ELF-1 (cell line): Measurements from ENCODE around the gene TMTC4.
"Not testable (repeated sequence)": the region's sequence is repeated elsewhere in the genome, so short reads cannot be mapped to it uniquely, and the experiment has no call there.

Experiments
- DNase-seq: peaks from one replicate; pipeline ENCODE4 v3.0.0-alpha.2; 2016; ENCODE audit warnings: low read depth, low spot score

TMTC4 gene, protein sequence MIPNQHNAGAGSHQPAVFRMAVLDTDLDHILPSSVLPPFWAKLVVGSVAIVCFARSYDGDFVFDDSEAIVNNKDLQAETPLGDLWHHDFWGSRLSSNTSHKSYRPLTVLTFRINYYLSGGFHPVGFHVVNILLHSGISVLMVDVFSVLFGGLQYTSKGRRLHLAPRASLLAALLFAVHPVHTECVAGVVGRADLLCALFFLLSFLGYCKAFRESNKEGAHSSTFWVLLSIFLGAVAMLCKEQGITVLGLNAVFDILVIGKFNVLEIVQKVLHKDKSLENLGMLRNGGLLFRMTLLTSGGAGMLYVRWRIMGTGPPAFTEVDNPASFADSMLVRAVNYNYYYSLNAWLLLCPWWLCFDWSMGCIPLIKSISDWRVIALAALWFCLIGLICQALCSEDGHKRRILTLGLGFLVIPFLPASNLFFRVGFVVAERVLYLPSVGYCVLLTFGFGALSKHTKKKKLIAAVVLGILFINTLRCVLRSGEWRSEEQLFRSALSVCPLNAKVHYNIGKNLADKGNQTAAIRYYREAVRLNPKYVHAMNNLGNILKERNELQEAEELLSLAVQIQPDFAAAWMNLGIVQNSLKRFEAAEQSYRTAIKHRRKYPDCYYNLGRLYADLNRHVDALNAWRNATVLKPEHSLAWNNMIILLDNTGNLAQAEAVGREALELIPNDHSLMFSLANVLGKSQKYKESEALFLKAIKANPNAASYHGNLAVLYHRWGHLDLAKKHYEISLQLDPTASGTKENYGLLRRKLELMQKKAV

DNA sequence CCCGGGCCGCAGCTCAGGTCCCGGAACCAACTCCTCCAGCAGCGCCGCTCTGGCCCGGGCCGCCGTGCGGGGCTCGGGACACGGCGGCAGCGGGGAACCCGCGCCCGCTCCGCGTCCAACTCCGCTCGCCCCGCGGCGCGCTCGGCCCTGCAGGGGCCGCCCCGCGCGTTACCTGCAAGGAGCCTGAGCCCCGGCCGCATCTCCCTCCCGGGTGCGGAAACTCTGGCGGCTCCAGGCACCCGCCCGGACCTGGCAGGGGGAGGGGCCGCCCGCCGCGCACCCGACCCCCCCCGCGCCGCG is at the start of gene TMTC4:
TSS of gene TMTC4 (minus strand) at position 224 of the 300 bp plus-strand sequence. CDS start 4,433 bp downstream, outside the sequence.
- DNase-seq = no peak

DNA sequence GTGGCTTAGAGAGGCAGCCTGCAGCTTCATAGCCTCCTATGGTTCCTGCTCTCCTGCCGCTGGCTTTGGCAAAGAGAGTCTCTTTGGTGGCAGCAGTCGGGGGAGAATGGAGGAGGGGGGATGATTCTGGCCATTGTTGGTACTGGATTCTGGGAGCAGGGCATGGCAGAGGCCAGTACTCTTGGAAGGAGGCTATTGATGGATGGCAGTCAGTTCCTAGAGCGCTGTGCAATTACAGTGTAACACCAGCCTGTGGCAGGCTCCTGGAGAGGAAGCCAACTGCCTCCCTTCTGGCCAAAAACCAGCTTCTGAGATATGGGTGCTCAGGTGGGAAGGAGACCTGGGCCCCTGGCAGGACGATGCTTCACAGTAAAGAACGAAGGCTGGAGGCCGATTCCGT is 47.9 kb upstream of the TMTC4 start:
- peak; percentile 17 for DNase-seq

DNA sequence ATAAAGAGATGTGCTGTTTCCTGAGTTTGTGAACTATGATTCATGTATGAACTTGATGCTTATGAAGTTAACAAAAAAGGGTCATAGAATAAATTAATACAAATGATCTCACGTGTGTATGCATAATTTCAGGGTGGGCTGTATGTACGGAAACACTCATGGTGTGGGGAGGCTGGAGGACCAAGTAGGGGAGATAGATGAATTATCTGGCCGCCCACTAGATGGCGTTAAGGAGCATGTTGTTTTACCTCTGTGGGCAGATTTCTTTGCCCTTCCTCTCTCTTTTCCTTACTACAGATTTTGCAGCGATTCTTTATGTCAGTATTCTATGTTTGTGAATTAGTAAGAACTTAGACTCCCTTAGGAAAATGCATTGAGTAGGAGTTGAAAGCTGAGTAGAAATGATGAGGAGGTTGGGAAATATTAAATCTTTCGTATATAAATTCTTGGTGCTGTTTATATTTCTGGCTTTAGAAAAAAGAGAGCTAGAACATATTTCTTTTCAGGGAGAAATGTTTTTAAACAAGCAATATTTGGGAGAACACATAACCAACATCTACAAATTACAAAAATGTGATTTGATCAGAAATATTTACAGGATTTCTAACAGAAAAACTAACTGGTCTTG is 47.4 kb upstream of the TMTC4 start:
- peak; percentile 30 for DNase-seq

DNA sequence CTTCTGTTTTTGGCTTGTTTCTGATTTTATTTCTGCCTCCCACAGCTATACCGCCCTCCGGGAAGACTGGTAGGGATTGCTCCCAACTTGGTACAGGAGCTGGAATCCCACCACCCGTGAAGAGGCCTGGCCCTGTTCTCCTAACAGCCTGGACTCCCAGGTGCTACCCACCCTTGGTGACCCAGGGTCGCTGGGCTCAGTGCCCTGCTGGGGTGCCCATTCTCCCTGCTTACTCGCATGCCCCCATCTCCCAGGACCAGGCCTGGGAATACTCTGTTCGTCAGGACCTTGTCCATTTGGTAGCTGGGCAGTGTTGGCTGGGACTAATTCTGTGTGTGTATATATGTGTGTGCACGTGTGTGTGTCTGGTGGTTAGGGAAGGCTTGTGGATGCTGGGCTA is 41.0 kb upstream of the TMTC4 start:
- DNase-seq = no peak

DNA sequence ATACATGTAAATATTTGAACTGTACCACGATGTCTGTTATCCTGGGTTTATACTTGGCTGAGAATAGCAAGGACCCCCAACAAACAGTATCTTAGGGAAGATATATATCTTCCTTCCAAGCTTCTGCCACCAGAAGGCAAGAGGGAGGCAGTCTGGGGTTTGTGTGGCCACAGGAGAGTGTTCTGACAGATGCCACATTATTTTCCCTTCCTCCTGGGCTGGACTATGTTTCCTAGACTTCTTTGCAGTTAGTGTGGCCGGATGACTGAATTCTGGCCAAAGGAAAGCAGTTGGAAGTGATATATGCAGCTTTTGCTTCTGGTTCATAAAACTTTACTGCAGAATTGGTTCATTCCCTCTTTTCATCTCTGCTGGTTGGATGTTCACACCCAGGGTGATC is 39.9 kb upstream of the TMTC4 start:
- DNase-seq = no peak

DNA sequence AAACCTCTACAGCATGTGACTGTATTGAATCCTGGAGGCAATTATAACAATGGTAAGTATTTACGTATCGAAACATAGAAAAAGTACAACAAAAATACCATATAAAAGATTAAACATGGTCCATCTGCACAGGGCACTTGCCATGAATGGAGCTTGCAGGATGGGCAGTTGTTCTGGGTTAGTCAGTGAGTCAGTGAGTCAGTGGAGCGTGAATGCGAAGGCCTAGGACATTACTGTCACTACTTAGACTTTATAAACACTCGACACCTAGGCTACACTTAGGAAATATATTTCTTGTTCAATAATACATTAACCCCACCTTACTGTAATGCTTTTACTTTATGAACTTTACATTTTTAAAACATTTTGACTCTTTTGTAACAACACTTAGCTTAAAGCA is 35.6 kb upstream of the TMTC4 start:
- DNase-seq = no peak

DNA sequence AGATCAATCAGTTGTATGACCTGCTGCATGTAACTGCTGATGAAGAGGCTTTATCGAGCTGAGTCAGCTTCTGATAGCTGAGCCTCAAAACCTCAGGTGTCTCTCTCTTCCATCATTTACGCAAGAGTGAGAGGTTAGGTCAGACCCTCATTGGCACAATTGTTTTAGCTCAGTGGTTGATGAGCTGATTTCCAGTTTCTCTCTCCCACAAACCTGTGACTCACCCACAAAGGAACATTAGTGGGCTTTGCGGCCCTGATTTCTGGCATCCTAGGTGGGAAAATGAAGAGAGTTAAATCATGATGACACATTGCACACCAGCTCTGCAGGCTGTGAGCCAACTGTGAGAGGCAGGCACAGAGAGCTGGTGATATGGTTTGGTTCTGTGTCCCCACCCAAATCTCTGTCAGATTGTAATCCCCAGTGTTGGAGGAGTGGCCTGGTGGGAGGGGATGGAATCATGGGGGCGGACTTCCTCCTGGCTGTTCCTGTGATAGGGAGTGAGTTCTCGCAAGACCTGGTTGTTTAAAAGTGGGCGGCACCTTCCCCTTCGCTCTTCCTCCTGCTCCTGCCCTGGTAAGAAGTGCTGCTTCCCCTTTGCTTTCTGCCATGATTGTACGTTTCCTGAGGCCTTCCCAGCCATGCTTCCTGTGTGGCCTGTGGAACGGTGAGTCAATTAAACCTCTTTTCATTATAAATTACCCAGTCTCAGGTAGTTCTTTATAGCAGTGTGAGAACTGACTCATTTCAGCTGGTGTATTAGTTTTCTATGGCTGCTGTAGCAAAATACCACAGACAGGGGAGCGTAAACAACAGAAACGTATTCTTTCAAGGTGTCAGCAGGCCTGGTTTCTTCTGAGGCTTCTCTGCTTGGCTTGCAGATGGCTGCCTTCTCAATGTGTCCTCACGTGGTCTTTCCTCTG is 33.5 kb upstream of the TMTC4 start:
- no peak for DNase-seq

DNA sequence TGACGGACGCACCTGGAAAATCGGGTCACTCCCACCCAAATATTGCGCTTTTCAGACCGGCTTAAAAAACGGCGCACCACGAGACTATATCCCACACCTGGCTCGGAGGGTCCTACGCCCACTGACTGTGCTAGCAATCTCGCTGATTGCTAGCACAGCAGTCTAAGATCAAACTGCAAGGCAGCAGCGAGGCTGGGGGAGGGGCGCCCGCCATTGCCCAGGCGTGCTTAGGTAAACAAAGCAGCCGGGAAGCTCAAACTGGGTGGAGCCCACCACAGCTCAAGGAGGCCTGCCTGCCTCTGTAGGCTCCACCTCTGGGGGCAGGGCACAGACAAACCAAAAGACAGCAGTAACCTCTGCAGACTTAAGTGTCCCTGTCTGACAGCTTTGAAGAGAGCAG is 23.7 kb upstream of the TMTC4 start:
- DNase-seq = not testable (repeated sequence)

DNA sequence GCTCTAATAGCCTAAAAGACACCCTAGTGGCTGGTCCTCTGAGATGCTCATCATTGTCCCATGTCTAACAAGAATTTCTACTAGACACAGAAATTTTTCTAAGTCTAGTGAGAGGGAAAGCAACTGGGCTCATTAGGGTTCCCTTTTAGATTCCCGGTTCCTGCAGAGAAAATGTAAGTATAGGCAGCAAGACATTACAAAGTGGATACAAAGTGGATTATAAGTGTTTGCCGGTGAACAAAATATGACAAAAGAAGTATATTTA is 20.8 kb upstream of the TMTC4 start:
- DNase-seq = no peak

DNA sequence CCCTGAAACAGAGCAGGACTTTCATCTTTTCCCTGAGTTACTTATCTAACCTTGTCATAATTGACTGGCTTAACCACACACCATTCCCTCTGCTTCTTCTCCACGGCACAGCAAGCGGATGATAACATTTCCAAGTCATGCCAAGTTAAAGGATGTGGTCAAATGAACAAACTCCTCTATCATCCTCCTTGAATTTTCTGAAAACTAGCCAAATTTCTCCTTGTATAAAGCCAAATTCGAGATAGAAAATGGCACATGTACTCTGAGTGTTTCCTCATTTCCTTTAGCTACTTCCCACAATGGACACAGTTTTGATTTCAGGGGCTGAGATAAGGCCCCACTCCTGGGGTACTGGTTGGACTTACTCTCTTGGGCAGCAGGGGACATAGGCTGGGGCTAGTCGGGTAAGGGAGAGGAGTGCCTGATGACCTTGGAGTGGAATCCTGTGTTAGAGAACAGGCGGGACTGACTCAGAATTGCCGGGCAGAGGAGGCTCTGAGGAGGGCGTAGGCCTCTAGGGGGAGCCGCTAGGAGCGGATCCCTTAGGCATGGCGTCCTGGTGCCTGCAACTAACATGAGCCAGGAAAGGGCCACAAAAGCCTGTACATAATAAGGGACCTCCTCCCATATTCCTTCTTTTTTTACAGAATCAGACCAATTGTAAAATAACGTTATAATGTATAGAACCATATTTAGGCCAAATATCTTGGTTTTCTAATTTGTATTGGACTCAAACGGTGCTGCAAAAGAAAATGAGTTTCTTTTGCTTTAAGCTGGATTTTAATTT is 20.3 kb upstream of the TMTC4 start:
- peak; percentile 54 for DNase-seq

DNA sequence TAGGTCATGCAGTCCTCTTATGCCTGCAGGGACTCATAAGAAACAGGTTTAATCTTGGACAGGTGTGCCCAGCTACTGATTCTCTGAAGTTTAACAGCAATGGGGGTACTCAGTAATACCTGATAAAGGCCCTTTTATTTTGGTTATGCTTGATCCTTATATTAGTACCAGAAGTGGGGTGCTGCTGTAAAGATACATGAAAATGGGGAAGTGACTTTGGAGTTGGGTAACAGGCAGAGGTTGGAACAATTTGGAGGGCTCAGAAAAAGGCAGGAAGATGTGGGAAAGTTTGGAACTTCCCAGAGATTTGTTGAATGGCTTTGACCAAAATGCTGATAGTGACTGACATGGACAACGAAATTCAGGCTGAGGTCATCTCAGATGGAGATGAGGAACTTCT is 14.6 kb upstream of the TMTC4 start:
- DNase-seq = no peak

DNA sequence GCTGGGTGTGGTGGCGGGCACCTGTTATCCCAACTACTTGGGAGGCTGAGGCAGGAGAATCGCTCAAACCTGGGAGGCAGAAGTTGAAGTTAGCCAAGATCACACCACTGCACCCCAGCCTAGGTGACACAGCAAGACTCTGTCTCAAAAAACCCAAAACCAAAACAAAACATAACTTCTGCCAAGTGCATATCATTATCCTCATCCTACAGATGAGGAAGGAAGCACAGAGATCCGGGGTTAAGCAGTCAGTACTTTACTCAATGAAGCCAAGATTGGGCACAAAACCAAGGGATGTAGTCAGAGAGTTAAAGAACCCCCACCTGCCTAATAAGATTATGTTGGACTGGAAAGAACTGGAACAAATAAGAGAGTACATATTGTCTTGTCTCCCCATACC is 5.5 kb upstream of the TMTC4 start:
- DNase-seq = no peak

DNA sequence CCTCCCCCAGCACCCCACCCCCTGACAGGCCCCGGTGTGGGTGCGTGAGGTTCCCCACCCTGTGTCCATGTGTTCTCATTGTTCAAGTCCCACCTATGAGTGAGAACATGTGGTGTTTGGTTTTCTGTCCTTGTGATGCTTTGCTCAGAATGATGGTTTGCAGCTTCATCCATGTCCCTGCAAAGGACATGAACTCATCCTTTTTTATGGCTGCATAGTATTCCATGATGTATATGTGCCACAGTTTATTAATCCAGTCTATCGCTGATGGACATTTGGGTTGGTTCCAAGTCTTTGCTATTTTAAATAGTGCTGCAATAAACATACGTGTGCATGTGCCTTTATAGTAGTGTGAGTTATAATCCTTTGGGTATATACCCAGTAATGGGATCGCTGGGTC is 2.5 kb upstream of the TMTC4 start:
- not testable (repeated sequence) for DNase-seq

DNA sequence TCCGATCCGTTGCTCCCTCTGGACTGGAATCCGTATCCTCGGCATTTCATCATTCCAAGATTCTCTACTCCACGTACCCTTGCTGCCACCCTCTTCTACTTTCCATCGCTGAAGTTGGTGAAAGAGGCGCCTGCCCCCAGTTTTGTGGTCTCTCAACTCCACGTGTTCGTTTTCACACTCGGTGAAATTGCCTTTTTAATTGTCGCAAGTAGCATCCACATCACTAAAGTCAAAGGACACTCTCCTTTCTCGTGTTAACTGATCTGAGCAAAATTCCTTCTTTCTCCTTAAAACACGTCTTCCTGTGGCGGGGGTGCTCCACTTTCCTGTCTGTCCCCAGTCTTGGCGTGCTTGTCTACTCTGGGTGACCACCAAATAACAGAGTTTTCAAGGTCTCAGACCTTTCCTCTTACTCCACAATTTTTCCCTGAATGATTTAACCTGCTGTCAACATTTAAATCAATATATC is 1.1 kb upstream of the TMTC4 start:
- DNase-seq = no peak

DNA sequence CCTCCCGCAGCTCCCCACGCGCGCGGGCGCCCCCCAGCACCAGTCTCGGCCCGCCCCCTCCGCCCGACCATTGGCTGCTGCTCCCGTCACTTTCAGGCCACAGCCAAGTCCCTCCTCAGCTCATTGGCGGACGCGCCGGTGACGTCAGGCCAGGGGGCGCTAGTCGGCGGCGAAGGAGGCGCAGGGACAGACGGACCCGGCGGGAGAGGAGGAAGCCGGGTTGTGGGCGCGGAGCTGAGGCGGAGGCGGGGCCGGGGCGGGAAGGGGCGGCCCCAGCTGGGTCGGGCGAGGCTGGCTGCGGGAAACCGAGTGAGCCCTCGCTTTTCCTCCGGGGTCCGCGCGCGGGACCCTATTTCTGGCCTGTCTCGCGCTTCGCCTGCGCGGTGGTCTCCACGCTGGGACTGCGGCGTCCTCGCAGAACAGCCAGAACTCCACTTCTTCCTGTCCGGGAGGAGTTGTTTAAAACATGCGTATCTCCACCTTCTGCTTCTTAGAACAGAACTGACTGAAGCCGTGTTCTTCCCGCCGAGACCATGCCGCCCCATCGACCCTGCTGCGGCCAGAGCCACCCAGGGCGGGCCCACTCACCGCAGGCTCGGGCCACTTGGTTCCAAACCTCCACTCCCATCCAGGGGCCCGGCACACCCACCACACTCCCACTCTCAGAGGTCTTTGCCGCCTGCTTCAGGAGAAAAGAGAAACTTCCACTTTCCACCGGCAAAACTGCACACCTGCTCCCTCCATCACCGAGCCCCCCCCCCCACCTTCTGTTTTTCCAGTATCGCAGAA is 471 bp upstream of the TMTC4 start:
- peak; percentile 98 for DNase-seq

DNA sequence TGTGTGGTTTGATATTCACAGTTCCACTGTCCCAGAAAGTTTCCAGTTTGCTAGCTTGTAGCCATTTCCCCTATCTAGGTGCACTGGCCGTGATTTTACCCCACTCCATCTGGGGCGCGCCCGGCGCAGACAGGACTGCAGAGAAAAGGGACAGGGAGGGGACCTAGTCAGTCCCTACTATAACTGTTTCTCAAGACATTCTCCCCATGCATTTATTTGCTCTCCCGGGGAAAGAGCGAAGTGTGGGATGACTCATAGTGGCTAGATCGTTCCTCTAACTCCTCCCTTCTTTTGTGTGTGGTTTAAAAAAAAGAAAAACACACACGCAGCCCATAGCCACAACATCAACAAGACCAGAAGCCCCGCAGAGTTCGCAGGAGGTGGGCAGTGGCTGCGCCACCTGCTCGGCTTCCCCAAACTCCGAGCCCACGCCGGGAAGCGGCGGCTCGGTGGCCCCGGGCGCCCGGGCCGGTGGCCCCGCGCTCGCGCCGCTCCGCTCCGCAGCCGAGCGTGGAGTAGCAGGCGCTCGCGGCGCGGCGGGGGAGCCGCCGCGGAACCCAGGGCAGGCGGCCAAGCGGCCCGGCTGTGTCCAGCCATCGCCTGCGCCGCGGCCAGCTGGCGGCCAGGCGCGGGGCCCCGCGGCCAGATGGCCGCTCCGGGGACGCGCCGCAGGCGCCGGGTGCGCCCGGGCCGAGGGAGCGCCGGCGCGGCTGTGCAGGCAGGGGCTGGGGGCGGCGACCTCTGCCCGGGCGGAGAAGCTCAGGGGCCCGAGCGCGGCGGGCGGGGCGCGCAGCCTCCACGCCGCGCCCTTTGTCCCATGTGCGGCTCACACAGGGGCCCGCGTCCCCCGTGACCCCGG is 653 bp downstream of the TMTC4 start:
- peak; percentile 63 for DNase-seq

DNA sequence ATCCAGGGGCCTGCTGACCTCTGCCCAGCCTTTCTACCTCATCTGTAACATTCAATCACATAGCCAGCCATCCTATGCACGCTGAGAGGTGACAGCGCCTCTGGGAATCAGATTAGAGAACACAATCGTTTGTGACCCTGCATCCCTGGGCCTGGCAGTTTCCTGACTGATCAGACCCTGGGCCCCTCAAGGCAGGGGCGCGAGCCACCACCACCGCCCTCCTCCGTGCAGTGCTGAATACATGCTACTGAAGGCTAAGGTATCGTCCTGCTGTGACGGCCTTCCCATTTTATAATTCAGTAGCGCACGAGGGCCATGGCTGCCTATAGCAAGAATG is 1.3 kb downstream of the TMTC4 start:
- peak; percentile 78 for DNase-seq

DNA sequence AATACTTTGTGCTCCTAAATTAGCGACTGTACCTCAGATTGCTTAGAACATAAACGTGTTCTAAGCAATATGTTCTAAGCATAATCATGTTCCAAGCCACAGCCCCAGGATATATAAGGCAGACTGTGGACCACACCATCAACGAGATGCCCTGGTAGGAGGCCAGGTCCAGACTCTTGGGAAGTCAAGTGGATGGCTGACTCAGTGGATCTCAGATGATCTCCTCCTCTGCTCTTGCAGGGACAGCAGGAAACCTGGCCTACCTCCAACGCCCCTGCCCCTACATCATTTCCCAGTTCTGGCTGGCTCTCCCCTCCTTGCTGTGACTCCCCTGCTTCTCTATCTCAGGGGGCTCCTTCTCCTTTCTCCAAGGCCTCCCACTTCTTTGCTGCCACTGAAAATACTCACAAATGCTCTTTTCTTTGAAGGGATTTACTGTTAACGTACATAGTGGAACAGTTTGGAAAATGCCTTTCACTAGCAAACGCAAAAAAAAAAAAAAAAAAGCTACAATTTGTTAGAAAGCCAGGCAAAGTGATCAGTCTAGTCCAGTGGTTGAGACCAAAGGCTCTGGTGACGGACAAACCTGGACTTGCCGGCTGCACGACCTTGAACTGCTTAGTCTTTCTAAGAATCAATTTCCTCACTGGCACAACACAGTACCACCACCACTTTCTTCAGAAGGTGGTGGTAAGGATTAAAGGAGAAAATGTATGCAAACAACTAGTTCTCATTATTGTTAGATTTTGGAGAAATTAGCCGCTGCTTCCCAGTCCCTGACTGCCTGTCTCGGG is 3.0 kb downstream of the TMTC4 start:
- no peak for DNase-seq

DNA sequence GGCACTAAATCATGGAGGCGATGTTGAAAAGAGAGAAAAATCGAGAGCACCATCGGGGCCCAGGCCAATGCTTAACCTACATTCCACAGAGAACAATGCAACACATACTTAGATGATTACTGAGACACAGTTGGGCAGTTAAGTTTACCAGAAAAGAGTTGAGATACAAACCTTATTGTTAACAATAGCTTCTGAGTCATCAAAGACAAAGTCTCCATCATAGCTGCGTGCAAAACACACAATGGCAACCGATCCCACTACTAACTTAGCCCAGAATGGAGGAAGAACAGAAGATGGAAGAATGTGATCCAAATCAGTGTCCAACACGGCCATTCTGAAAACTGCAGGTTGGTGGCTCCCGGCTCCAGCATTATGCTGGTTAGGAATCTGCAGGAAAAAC is 6.2 kb downstream of the TMTC4 start:
- no peak for DNase-seq
